ENCODE measurements around the gene LIPC. TPM values are rescaled to one million over a fixed set of nuclear protein-coding genes. Genes with fewer than 3 reads are reported as not detected.

The LIPC gene
- polyA plus RNA-seq, 1 experiment: 0.31 TPM

DNA sequence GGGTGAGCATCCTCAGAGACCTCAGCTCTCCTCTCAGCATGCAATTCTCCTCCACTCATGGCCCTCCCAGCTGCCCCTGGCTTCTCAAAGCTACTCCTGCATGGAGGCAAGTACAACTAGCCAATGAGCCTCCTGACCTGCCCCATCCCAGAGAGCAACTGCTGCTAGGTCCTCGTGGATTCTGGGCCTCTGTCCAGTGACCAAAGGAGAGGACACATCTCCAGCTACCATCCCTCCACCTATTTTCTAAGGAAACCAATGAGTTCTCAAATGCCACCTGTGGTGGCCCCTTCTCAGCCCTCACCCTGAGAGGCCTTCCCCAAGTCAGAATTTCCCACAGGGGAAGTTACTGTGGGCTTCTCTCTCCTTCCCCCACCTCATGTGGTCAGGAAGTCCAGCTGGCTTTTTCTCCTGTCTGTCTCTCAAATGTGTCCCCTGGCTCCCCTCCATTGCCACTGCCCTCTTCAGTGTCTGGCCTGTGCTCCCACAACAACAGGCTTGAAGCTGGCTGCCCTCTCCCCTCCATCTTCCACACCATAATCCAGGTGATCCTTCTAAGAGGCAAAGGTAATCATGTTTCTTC is 43.0 kb downstream of the LIPC start:
- TF ChIP-seq, protein P1, sequence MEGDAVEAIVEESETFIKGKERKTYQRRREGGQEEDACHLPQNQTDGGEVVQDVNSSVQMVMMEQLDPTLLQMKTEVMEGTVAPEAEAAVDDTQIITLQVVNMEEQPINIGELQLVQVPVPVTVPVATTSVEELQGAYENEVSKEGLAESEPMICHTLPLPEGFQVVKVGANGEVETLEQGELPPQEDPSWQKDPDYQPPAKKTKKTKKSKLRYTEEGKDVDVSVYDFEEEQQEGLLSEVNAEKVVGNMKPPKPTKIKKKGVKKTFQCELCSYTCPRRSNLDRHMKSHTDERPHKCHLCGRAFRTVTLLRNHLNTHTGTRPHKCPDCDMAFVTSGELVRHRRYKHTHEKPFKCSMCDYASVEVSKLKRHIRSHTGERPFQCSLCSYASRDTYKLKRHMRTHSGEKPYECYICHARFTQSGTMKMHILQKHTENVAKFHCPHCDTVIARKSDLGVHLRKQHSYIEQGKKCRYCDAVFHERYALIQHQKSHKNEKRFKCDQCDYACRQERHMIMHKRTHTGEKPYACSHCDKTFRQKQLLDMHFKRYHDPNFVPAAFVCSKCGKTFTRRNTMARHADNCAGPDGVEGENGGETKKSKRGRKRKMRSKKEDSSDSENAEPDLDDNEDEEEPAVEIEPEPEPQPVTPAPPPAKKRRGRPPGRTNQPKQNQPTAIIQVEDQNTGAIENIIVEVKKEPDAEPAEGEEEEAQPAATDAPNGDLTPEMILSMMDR (IDR thresholded peaks at IDR 0.05; ENCODE audit: insufficient read depth, low read depth, low read length): no peak
- Histone ChIP-seq H3K4me3 (ENCODE audit: low read depth, low read length) (no peak overlapping the region), H3K36me3 (ENCODE audit: control insufficient read depth, insufficient read depth, low read length) (no peaks in the 10 kb centered on the region), H3K27me3 (ENCODE audit: control insufficient read depth, insufficient read depth, low read length) (no peaks in the 10 kb centered on the region)
- no peak for DNase-seq (ENCODE audit: low read depth)
- ChIA-PET POLR2A (no interaction called here), CTCF (interaction anchor here (0.6 to 2.0 kb wide), 3 partner anchors 10 to 994 kb away, joined by 3 to 7 read pairs (median 3); no protein-coding TSS in a partner anchor)

DNA sequence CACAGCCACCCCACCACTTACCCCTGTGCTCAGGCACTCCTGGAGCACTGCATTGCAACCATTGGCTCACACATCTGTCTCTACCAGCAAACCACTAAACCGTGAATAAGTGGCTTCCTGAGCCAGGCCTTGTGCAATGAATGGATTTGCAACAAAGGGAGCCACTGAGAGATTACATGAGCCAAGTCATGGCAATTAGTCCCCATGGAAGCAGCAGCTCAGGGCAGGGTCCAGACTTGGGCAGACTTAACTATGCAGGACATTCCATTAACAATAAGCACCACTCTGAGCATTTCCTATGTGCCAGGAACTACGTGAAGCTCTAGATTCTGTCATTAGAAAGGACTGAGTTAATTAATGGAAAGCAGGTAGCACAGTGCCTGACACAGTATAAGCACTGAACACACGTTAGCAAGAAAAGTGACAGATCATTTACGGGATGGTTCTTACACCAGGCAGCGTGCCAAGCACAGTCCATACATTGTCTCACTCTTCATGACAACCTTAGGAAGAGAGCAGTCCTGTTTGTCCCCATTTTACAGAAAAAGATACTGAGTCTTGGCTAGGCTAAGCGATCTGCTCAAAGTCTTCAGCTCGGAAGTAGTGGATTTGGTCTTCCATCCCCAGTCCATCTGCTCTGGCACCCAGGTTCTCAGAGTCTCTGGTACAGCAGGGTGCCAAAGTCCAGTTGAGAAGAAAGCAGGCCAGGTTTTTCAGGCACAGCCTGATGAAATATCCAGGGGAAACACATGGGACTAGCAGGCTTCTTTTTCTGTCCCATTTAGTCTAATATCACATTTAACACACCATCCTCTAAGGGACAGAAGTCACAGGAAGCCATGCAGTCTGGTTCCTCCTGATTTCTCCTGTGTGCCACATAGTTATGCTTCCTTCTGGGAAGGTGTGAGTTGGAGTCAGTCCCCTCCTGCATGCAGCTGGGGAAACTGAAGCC is 44.1 kb downstream of the LIPC start:
- Histone ChIP-seq H3K27me3 (ENCODE audit: control insufficient read depth, insufficient read depth, low read length) (no peaks in the 10 kb centered on the region), H3K4me3 (ENCODE audit: low read depth, low read length) (no peak overlapping the region), H3K36me3 (ENCODE audit: control insufficient read depth, insufficient read depth, low read length) (no peaks in the 10 kb centered on the region)
- ChIA-PET CTCF (interaction anchor here (1.1 to 2.0 kb wide), 3 partner anchors 8 to 22 kb away, joined by 3 to 7 read pairs (median 3); no protein-coding TSS in a partner anchor), POLR2A (no interaction called here)
- DNase-seq (ENCODE audit: low read depth): no peak
- TF ChIP-seq, protein P1 (IDR thresholded peaks at IDR 0.05; ENCODE audit: insufficient read depth, low read depth, low read length): no peak

DNA sequence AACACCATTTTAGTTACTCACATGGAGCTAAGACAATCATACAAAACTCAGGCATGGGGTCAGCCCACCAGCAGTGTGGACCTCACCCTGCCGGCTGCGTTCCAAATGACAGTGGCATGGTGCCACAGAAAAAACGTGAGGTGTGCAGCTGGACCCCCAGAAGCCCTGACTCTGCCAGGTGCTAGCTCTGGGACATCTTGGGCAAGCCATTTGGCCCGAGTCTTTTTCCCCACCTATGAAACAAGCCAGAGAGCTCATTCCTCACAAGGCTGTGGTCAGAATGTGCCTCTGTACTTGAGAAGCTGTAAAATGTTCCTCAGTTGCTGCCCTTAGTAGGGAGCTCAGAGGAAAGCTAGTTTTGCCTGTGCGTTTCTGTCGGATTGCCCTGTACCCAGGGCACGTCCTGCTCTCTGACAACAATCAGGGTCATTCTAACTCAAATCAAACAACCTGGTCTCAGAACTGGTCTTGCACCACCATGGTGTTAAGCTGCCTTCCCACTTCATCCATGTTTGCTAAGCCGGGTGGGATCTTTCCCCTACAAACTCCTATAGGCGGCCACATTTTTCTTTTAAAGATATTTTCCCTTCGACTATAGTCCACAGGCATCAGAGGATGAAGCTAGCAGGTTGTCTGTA is 44.9 kb downstream of the LIPC start:
- CTCF ChIA-PET: interaction anchor here (1.1 to 2.0 kb wide), 3 partner anchors 9 to 22 kb away, joined by 3 to 7 read pairs (median 3); no protein-coding TSS in a partner anchor
- no peak for DNase-seq (ENCODE audit: low read depth)
- H3K4me3 ChIP-seq (ENCODE audit: low read depth, low read length): no peak overlapping the region
- no peaks in the 10 kb centered on the region for H3K36me3 ChIP-seq (ENCODE audit: control insufficient read depth, insufficient read depth, low read length)
- TF ChIP-seq, protein P1 (IDR thresholded peaks at IDR 0.05; ENCODE audit: insufficient read depth, low read depth, low read length): no peak
- POLR2A ChIA-PET: no interaction called here
- no peaks in the 10 kb centered on the region for H3K27me3 ChIP-seq (ENCODE audit: control insufficient read depth, insufficient read depth, low read length)

DNA sequence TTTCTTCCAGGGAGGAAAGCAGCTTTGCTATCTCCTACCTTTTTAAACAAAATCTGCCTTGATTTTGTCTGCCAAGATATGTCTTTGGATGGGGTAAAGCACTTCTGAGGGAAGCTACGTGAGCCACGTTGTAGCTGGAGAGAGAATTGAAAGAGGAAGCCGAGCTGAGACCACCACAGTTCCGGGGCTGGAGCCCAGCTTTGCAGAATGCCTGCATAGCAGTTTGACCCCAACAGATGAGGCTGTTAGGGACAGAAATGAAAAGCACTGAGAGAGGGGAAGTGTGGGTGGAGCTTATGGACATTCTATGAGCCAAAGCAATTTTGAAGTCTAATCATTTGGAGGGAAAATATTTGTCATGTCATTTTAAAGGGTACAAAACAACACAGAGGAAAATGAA is 45.4 kb downstream of the LIPC start:
- POLR2A ChIA-PET: no interaction called here
- no peaks in the 10 kb centered on the region for H3K27me3 ChIP-seq (ENCODE audit: control insufficient read depth, insufficient read depth, low read length)
- TF ChIP-seq, protein P1 (IDR thresholded peaks at IDR 0.05; ENCODE audit: insufficient read depth, low read depth, low read length): no peak

DNA sequence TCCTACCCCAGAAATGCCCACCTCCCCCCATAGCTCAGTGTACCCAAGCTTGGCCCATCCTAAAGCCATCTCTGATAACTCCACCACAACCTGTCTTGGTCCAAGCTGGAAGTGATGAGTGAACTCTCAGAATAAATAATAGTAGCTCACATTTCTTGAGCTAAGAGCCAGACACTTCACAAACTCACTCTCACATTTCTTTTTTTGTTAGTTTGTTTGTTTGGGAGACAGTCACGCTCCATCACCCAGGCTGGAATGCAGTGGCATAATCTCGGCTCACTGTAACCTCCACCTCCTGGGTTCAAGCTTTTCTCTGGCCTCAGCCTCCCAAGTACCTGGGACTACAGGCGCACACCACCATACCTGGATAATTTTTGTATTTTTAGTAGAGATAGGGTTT is 46.2 kb downstream of the LIPC start:
- ChIA-PET POLR2A (no interaction called here), CTCF (interaction anchor here (1.4 kb wide), 1 partner anchor 9 kb away, joined by 4 read pairs; no protein-coding TSS in a partner anchor)
- TF ChIP-seq, protein P1 (IDR thresholded peaks at IDR 0.05; ENCODE audit: insufficient read depth, low read depth, low read length): no peak

More for the DNA sequence above, 45.4 kb downstream of the LIPC start:
- no peak for DNase-seq (ENCODE audit: low read depth)
- CTCF ChIA-PET: interaction anchor here (1.2 to 1.4 kb wide), 2 partner anchors 9 to 10 kb away, joined by 3 to 4 read pairs; no protein-coding TSS in a partner anchor
- no peak overlapping the region for H3K4me3 ChIP-seq (ENCODE audit: low read depth, low read length)
- no peaks in the 10 kb centered on the region for H3K36me3 ChIP-seq (ENCODE audit: control insufficient read depth, insufficient read depth, low read length)

More for the DNA sequence above, 46.2 kb downstream of the LIPC start:
- Histone ChIP-seq H3K27me3 (ENCODE audit: control insufficient read depth, insufficient read depth, low read length) (no peaks in the 10 kb centered on the region), H3K36me3 (ENCODE audit: control insufficient read depth, insufficient read depth, low read length) (no peaks in the 10 kb centered on the region), H3K4me3 (ENCODE audit: low read depth, low read length) (no peak overlapping the region)
- no peak for DNase-seq (ENCODE audit: low read depth)

Data from BJ (cell line).